GM18499 (cell line): ENCODE data around the gene EIF5A.

Source experiments
- ATAC-seq: cut with Tn5 transposase; IDR thresholded peaks from one replicate; pipeline ENCODE4 v1.9.1; 2021; ENCODE audit warnings: moderate number of reproducible peaks; ENCODE audit not compliant: insufficient read depth, unreplicated experiment

EIF5A gene

GRCh38 chr17:7311110-7311705 is 3.8 kb downstream of the EIF5A start:
- ATAC-seq: no peak

GRCh38 chr17:7312432-7313087 is 5.1 kb downstream of the EIF5A start:
- ATAC-seq: no peak

GRCh38 chr17:7313088-7313889 is 5.9 kb downstream of the EIF5A start:
- ATAC-seq: no peak

GRCh38 chr17:7313890-7314718 is 6.7 kb downstream of the EIF5A start:
- ATAC-seq: no peak

- ATAC-seq: no peak
Measured at GRCh38 chr17:7314719-7315569, 7.5 kb downstream of the EIF5A start, which contains the start of gene GPS2. GPS2 (minus strand) TSS chr17:7315360; CDS start chr17:7315052, 308 bp downstream.

GRCh38 chr17:7315570-7316235 is 8.3 kb downstream of the EIF5A start:
- no peak for ATAC-seq

DNA sequence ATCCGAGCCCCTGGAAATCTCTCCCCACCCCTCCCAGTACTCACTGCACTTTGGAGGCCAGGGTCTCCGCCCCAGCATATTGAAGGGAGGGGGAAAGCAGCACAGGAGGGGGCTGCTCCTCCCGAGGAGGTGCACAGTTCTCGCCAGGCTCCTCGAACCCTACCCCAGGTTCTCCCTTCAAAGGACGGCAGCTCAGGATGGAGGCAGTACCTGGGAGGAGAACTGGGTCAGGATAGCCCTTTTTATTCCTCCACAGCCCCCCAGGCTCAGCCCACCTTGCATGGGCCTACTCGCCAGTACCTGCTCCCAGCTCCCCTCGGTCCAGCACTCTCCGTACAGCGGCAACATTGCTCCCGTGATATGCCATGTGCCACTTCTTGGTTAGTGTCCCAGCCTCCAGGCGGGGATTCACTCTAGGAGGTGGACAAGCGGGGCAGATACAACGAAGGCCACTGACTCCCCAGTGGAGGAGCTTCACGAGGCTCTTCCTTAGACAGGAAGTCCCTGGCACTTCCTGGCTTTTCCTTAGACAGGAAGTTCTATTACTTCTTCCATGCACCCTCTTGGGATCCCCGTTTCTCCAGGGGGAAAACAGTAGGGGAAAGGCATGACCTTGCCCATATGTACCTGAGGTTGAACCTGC is 9.9 kb downstream of the EIF5A start:
- no peak for ATAC-seq

DNA sequence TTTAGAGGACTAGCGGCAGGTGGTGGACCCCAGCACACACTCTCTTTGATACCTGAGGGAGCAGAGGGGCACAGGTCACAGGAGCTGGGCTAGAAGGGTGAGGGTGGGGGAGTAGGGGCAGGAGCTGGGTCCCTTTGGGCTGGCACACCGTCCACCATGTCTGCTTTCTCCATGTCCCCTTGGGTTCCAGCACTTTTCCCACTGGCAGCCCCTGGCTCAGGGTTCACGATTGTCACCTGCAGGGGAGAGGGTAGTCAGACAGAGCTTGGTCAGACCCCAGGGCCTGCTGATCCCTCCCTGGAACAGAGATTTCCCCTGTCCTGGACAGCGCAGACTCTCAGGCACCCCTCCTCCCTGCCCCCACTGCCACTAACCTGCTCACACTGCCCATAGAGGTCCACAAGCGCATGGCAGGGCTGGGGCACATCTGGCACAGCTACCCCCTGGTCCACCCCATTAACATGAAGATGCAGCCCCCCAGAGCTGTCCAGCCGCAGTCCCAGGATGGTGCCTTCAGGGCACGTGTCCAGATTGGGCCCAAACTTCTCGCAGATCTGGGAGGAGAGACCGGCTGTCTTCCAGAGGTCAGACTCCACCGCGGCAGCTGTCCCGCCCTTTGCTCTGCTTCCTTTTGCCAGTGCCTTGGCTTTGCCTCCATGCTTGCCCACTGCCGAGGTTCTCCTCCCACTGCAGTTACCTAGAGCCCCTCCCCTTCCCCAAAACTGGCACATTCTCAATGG is 10.9 kb downstream of the EIF5A start:
- no peak for ATAC-seq

- ATAC-seq: no peak
Measured at GRCh38 chr17:7321466-7321865, 14.0 kb downstream of the EIF5A start.

GRCh38 chr17:7322520-7323194 is 15.2 kb downstream of the EIF5A start:
- no peak for ATAC-seq

- no peak for ATAC-seq
Measured at GRCh38 chr17:7323731-7324437, 16.5 kb downstream of the EIF5A start.

- no peak for ATAC-seq
Measured at GRCh38 chr17:7324438-7324779, 17.0 kb downstream of the EIF5A start.

- no peak for ATAC-seq
Measured at GRCh38 chr17:7325031-7325528, 17.7 kb downstream of the EIF5A start.

GRCh38 chr17:7326186-7326585 is 18.8 kb downstream of the EIF5A start:
- ATAC-seq: no peak

DNA sequence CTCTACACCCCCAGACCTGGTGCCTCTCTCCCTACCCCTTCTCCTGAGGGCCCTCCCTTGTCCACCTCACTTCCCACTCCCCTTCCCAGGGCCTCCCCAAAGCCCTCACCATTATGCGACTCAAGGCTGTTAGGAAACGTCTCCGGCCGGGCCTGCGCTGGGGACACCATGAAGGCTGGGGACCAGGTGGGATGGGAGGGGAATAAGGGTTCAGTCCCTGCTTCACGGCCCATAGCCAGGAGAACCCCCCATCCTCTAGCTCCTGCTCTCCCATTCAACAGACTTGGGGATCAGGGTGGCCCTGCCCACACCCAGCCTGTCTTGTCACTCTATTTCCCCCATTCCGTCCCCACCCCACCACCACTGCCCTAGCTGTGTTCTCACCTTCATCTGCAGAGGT is 19.6 kb downstream of the EIF5A start:
- ATAC-seq: no peak

DNA sequence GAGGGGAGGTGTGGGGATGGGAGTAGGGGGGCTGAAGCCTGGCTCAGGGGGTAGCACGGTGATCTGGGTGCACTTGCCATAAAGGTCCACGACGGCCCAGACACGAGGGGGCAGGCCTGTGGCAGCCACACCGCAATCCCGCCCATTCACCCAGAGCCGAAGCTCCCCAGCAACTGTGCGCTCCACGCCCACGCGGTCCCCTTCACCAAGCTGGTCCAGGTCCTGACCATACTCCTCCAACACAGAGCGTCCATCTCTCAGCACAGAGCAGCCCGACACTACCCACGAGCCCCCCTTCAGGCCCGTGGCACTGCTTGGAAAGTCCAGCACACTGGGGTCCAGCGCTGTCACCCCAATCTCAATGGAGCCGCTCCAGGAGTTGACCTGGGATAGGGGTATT is 20.1 kb downstream of the EIF5A start:
- ATAC-seq: no peak

GRCh38 chr17:7328009-7328408 is 20.6 kb downstream of the EIF5A start:
- no peak for ATAC-seq
